ENCODE results near the gene AP1M2. TPM values are rescaled to one million over a fixed set of nuclear protein-coding genes. Genes with fewer than 3 reads are reported as not detected.

The AP1M2 gene
- total and polyA plus RNA-seq, 2 experiments from 2014 or later = 66.5 to 69.4 TPM

- no peaks in the 10 kb centered on the region for H3K9me3 ChIP-seq (ENCODE audit: low read depth)
- no peak for DNase-seq (ENCODE audit: low spot score)
- no peak overlapping the region for H2AFZ ChIP-seq
- no peak overlapping the region for H3K27ac ChIP-seq
- H3K79me2 ChIP-seq = no peaks in the 10 kb centered on the region
- H3K4me1 ChIP-seq (ENCODE audit: insufficient read depth) = no peaks in the 10 kb centered on the region
- no peaks in the 10 kb centered on the region for H3K9me2 ChIP-seq (replicated peaks; ENCODE audit: insufficient read depth)
- TF ChIP-seq EZH2phosphoT487 (IDR thresholded peaks at IDR 0.05; ENCODE audit: low read depth, severe bottlenecking, unreplicated experiment) (no peak), CTCF (IDR thresholded peaks at IDR 0.05; ENCODE audit: poor library complexity) (no peak), EZH2 (IDR thresholded peaks at IDR 0.05; ENCODE audit: borderline replicate concordance) (no peak)
- H3K27me3 ChIP-seq = no peaks in the 10 kb centered on the region
- H4K20me1 ChIP-seq (ENCODE audit: insufficient read depth, poor library complexity, severe bottlenecking) = no peaks in the 10 kb centered on the region
- H3K4me3 ChIP-seq = no peak overlapping the region
- 92% methylated on average over 6 of the region's 7 CpGs for WGBS (ENCODE audit: low lambda C conversion rate, missing lambda C conversion rate)
- H3K4me2 ChIP-seq = no peak overlapping the region
- no peaks in the 10 kb centered on the region for H3K36me3 ChIP-seq (replicated peaks; ENCODE audit: insufficient read depth, low read depth)
Measured at GRCh38 chr19:10634430-10634829, 47.3 kb upstream of the AP1M2 start.

- Histone ChIP-seq H3K9me2 (replicated peaks; ENCODE audit: insufficient read depth) (no peaks in the 10 kb centered on the region), H2AFZ (no peak overlapping the region), H3K27me3 (no peaks in the 10 kb centered on the region), H3K4me2 (no peak overlapping the region), H3K4me1 (ENCODE audit: insufficient read depth) (no peaks in the 10 kb centered on the region), H3K27ac (no peak overlapping the region), H3K79me2 (peaks cover 1% of the 10 kb centered on the region), H3K4me3 (no peak overlapping the region), H3K9me3 (ENCODE audit: low read depth) (no peaks in the 10 kb centered on the region), H3K36me3 (replicated peaks; ENCODE audit: insufficient read depth, low read depth) (no peaks in the 10 kb centered on the region), H4K20me1 (ENCODE audit: insufficient read depth, poor library complexity, severe bottlenecking) (no peaks in the 10 kb centered on the region)
- WGBS (ENCODE audit: low lambda C conversion rate, missing lambda C conversion rate) = 92% methylated on average over 14 of the region's 14 CpGs
- TF ChIP-seq EZH2phosphoT487 (IDR thresholded peaks at IDR 0.05; ENCODE audit: low read depth, severe bottlenecking, unreplicated experiment) = no peak
- no peak for TF ChIP-seq CTCF (IDR thresholded peaks at IDR 0.05; ENCODE audit: poor library complexity)
- no peak for TF ChIP-seq EZH2 (IDR thresholded peaks at IDR 0.05; ENCODE audit: borderline replicate concordance)
- DNase-seq (ENCODE audit: low spot score) = no peak
Measured at GRCh38 chr19:10631874-10632273, 44.8 kb upstream of the AP1M2 start.

GRCh38 chr19:10625762-10626138 lies 38.6 kb upstream of the AP1M2 start:
- Histone ChIP-seq H2AFZ (peak overlapping the region; percentile 55), H3K79me2 (peaks cover 13% of the 10 kb centered on the region), H3K9me3 (ENCODE audit: low read depth) (no peaks in the 10 kb centered on the region), H3K9me2 (replicated peaks; ENCODE audit: insufficient read depth) (no peaks in the 10 kb centered on the region), H3K36me3 (replicated peaks; ENCODE audit: insufficient read depth, low read depth) (no peaks in the 10 kb centered on the region), H3K4me2 (peak overlapping the region; percentile 94), H3K27me3 (no peaks in the 10 kb centered on the region), H3K4me1 (ENCODE audit: insufficient read depth) (peaks cover 9% of the 10 kb centered on the region), H3K27ac (peak overlapping the region; percentile 72), H4K20me1 (ENCODE audit: insufficient read depth, poor library complexity, severe bottlenecking) (no peaks in the 10 kb centered on the region), H3K4me3 (peak overlapping the region; percentile 60)
- WGBS (ENCODE audit: low lambda C conversion rate, missing lambda C conversion rate) = 13% methylated on average over 4 of the region's 10 CpGs
- TF ChIP-seq EZH2 (IDR thresholded peaks at IDR 0.05; ENCODE audit: borderline replicate concordance) = no peak
- TF ChIP-seq EZH2phosphoT487 (IDR thresholded peaks at IDR 0.05; ENCODE audit: low read depth, severe bottlenecking, unreplicated experiment) = no peak
- TF ChIP-seq CTCF (IDR thresholded peaks at IDR 0.05; ENCODE audit: poor library complexity) = no peak
- no peak for DNase-seq (ENCODE audit: low spot score)

Measured in hepatocyte (in vitro differentiated cells).